GM19467 (cell line): ENCODE data around the gene NKAIN4.

Source experiments
- ATAC-seq: cut with Tn5 transposase; IDR thresholded peaks from one replicate; pipeline ENCODE4 v1.9.1; 2021; ENCODE audit warnings: mild to moderate bottlenecking, moderate library complexity; ENCODE audit not compliant: unreplicated experiment

NKAIN4 gene

GRCh38 chr20:63274381-63275228, 20.3 kb upstream of the NKAIN4 start:
- ATAC-seq, result no peak

GRCh38 chr20:63273635-63274380, 19.5 kb upstream of the NKAIN4 start:
- no peak for ATAC-seq

DNA sequence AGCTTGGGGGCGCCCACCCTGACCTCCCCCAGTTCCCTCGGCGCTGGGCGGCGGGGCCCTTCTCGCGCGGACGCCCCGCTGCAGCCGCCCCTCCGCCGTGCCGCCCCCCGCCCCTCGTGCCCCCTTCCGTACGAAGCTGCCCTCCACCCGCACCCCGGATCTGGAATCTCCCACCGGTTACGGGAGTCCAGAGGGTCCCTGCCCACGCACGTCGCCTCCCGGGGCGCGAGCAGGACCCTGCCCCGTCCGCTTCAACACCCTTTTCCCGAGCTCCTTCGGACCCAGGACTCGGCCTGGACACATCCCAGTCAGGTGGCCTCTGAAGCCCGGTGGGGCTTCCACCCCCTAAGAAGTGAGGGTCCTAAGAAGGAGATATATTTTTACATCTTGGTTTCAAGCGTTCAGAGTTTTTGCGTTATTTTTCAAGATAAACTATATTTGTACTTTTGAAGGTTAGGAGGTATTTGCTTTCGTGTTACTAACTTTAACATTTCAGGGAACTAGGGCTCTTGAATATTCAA, 18.9 kb upstream of the NKAIN4 start:
- ATAC-seq, result no peak

GRCh38 chr20:63272105-63273058, 18.1 kb upstream of the NKAIN4 start, which contains the start of gene ARFGAP1:
Gene ARFGAP1 (plus strand): TSS chr20:63272813. CDS start chr20:63275581, 2,768 bp downstream.
- peak; percentile 77 for ATAC-seq

- ATAC-seq, result no peak
These were observed 16.5 kb upstream of the NKAIN4 start for GRCh38 chr20:63270606-63271325.

DNA sequence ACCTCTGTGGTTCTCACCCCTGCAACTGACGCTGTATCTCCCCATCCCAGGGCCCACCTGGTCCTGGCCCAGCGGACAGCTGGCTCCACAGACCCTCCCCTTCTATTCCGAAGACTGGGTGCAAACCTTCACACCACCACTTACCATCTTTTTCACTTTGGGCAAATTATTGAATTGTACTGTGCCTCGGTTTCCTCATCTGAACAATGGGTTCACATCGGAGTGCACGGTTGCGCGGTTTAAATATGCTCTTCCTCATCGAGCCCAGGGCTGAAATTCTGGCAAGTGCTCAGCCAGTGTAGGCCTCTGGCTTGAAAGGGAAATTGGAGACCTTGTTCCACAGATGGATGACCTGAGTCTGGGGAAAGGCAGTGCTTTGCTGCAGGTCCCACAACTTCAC, 15.5 kb upstream of the NKAIN4 start:
- ATAC-seq, result no peak

- ATAC-seq, result no peak
These were observed 14.6 kb upstream of the NKAIN4 start for GRCh38 chr20:63268671-63269439.

DNA sequence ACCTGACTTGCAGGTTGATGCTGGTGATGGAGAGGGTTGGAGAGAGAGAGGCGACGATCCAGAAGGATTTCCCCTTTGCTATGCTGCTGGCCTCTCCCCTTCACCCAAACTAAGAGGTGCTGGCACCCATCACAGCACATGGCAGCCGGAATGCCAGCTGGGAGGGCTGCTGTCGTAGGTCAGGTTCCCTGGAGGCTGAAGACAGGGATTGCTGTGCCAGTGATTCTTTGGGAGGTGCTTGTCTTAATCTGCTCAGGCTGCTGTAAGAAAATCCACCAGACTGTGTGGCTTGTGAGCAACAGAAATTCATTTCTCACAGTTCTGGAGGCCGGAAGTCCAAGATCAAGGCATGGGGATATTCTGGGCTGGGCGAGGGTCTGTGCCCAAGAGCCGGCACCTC, 14.0 kb upstream of the NKAIN4 start:
- ATAC-seq, result no peak

DNA sequence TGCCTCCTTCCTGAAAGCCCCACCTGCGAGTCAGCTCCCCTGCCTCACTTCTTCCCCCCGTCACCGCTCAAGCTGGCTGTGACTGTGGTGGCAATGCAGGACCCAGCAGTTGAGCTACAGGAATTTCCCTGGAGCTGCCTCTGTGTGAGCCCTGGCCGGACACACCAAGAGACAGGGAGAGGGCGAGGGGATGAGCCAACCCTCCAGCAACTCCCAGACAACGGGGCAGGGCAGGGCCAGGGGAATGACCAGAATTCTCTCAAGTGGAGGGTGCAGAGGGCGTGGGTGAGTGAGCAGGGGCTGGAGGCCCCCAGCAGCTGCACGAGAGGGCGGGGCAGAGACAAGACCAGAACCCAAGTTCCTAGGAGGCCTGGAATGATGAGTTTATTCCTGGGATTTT, 13.4 kb upstream of the NKAIN4 start:
- no peak for ATAC-seq

DNA sequence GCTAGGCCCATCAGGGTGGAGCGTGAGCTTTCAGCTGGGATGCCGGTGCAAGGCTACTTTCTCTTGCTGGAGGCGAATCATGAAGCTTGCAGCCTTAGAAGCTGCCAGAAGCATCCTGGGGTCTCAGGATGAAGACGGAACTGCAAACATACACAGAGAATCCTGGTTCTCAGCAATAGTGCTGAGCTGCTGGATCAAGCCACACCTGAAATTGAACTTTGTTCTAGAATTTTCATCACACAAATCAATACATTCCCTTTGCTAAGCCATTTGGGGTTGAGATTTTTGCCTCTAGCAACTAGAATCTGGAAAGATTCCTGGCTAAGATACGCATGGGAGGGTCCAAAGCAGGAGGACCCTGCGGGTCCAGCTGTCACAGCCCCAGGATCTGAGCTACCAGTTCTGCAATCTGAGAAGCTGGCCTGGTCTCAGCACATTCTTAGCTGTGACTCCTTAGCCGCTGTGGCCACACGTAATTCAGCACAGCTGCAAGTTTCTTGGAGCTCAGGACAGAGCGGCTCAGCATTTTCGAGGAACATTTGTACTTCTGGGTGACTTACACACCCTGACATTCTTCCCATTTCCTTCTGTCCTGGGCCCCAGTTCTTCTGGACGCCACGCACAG, 11.7 kb upstream of the NKAIN4 start:
- no peak for ATAC-seq

DNA sequence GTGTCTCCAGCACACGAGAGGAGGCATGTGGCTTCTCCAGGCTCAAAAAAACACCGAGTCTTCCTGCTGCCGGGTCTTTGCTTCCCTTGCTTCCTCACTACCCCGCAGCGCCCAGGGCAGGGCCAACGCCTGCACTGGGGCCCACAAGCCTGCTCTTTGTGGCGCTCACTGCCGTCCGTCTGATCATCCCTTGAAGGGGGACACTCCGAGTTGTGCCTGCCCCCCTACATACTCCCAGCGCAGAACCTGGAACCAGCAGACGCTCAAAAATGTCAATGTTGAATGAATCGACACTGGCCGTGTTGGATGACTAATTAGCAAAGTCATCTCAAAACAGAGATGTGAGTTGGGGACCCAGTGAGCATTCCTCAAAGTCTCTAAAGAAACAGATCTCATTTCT, 10.3 kb upstream of the NKAIN4 start:
- no peak for ATAC-seq

DNA sequence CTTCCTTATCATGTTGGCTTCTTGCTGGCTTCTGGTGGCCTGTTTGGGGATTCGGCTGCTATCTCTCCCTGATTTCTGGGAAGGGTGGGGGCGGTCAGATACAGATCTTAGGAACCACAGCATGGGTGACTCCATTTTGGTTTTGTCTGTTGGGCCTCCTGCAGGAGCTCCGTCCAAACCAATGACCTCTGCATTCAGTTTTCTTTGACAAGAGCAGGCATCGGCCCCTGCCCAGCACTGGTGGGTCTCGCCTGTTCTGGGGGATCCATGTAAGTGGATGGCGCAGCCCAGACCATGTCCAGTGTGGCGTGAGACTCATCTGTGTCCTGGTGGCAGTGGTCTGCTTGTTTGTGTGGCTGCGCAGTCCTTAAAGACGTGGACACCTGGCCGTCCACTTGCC, 9.7 kb upstream of the NKAIN4 start:
- ATAC-seq, result no peak

DNA sequence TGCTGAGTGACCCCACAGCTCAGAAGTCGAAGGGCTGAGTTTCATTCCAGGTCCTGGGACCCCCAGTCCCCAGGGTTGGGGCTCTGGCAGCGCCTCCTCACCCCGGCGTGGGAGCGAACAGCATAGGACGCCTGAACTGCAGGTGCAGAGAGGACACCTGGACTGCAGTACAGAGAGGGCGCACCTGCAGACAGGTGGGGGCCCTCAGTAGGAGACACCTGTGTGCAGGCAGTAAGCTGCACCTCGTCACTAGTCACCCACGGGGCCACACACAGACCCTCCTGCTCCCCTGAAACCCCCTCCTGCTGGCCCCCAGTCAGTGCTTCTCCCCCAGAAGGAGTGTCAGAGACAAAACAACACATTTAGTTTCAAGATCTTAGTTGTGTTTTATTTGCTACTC, 8.6 kb upstream of the NKAIN4 start:
- no peak for ATAC-seq

- no peak for ATAC-seq
These were observed 7.7 kb upstream of the NKAIN4 start for GRCh38 chr20:63261795-63262528.

GRCh38 chr20:63261060-63261794, 7.0 kb upstream of the NKAIN4 start:
- no peak for ATAC-seq

GRCh38 chr20:63260521-63260920, 6.3 kb upstream of the NKAIN4 start:
- ATAC-seq, result no peak

DNA sequence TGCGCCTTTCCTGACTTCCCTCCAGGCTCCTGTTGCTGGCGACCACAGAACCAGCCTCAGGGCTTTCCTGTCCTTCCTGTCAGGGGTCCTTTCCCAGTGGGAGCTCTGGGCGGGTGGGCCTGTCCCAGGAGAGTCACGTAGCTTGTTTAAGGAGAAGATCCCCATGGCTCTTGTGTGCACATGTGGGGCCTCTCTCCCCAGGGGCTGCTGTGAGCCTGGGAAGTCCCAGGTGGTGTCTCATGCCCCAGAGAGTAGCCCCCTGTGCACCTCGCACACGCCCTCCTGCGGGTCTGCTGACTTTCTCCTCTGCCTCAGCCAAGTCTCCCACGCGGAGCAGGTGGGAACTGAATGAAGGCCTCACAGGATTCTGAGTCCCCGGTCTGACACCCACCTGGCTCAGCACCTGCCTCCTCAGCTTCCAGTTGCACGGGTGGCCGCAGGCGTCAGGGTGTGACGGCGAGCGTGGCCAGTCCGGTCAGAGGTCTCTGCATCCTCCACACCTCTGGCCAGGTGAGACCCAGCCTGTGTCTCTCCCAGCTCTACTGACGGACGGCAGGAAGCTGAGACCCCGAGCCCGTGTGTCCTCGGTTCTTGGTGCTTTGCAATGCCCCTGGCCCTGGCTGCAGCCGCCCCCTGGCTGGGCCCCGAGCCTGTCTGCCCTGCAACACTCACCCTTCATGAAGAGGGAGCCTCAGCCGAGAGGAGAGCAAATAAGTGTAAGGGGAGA, 5.6 kb upstream of the NKAIN4 start:
- no peak for ATAC-seq
